Measurements from ENCODE around the gene BMS1. TPM values are rescaled to one million over a fixed set of nuclear protein-coding genes. Genes with fewer than 3 reads are reported as not detected.

The BMS1 gene
- total and polyA plus RNA-seq, 2 of the 13 experiments (the other 11 are each of a cell fraction or from before 2014, with no cell fraction given): 3.9 to 25.2 TPM

- TF ChIP-seq ZNF513 (CRISPR knock-in tag; conservative IDR thresholded peaks at IDR 0.05) (no peak), ZNF512B (CRISPR knock-in tag; IDR thresholded peaks at IDR 0.05; ENCODE audit: borderline replicate concordance) (0 out of 2 replicates have a peak, but pooled peaks have one; percentile 20), DNMT1 (CRISPR knock-in tag; IDR thresholded peaks at IDR 0.05) (peak; percentile 86; the same call in 1 of the 2 replicates), ZBTB42 (CRISPR knock-in tag; IDR thresholded peaks at IDR 0.05) (peak; percentile 73; the same call in 1 of the 2 replicates), SRSF9 (IDR thresholded peaks at IDR 0.05; ENCODE audit: borderline replicate concordance, insufficient read depth, low read depth, low read length, poor library complexity, severe bottlenecking) (no peak), GABPA (IDR thresholded peaks at IDR 0.05; ENCODE audit: low read depth, low read length) (peak; percentile 93), GABPA (CRISPR knock-in tag; IDR thresholded peaks at IDR 0.05; ENCODE audit: low read depth) (peak; percentile 100), ZNF782 (CRISPR knock-in tag; IDR thresholded peaks at IDR 0.05; ENCODE audit: borderline replicate concordance) (peak; percentile 87; the same call in 1 of the 2 replicates), ZNF746 (CRISPR knock-in tag; IDR thresholded peaks at IDR 0.05) (peak; percentile 67), SNAPC2 (CRISPR knock-in tag; IDR thresholded peaks at IDR 0.05) (0 out of 2 replicates have a peak, but pooled peaks have one; percentile 67), SAFB2 (CRISPR knock-in tag; IDR thresholded peaks at IDR 0.05; ENCODE audit: borderline replicate concordance, low read depth) (peak; percentile 53; the same call in 1 of the 2 replicates), YEATS4 (CRISPR knock-in tag; IDR thresholded peaks at IDR 0.05; ENCODE audit: borderline replicate concordance) (peak; percentile 97), ZNF83 (CRISPR knock-in tag; IDR thresholded peaks at IDR 0.05; ENCODE audit: borderline replicate concordance) (no peak; the same call in 1 of the 2 replicates), XBP1 (CRISPR knock-in tag; IDR thresholded peaks at IDR 0.05) (no peak), ARID5B (CRISPR knock-in tag; IDR thresholded peaks at IDR 0.05) (peak; percentile 72), TSC22D2 (CRISPR knock-in tag; IDR thresholded peaks at IDR 0.05; ENCODE audit: borderline replicate concordance) (peak; percentile 84), IRX3 (CRISPR knock-in tag; IDR thresholded peaks at IDR 0.05; ENCODE audit: borderline replicate concordance, low read depth) (peak; percentile 92), NONO (IDR thresholded peaks at IDR 0.05) (no peak), NONO (CRISPR knock-in tag; conservative IDR thresholded peaks at IDR 0.05) (peak; percentile 99)
Measured at GRCh38 chr10:42782446-42783180, at the start of gene BMS1 (continued).
